ENCODE data around the gene ATP10B.

The ATP10B gene

DNA sequence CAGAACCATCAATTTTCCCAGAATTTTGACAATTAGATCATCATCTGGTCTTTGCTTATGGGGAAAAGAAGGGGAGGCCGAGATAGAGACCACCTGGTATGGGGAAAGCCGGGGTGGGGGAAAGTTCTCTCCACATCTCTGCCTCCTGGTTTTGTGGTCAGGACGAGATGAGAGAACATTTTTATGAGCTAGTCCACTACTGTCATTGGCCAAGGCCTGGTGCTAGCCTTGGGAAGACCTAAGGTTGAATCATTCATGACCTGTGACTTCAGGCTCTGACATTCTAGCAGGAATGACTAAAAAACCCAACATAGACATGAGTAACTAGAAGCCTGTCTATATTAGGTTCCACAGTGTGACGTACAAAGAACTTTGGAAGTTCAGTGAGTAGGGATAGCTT lies 295.2 kb downstream of the ATP10B start:
- DNase-seq (ENCODE audit: low read depth in 1 of 2, low spot score in 1 of 2): no peak

DNA sequence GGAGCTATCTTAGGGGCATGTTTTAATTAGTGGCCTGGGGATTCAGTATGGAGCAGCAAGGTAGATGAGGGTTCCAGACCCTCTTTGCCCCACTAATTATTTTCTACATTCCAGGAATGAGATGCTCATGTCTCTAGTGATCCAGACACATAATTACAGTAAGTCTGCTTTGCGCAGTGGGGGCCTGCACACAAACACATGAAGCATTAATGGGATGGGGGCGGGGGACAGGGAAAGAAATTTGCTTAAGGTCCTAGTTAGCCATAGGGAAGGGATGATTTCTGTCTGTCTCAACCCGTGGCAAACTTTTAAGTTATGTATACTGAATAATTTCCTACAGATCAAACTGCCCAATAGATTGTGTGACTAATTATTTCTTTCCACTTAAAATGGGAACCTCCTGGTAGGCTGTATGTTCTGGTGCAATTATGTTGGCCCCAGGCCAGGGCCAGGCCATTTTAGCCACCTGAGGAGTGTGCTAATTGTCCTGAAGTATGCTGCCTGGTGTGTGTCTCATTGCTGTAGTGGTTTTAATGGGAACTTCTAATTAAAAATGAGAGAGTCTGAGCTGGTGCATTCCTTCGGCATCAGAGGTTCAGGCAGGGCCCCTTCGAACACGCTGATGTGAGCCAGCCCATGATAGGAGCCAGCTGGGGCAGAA lies 295.9 kb downstream of the ATP10B start:
- DNase-seq (ENCODE audit: low read depth in 1 of 2, low spot score in 1 of 2): no peak

DNA sequence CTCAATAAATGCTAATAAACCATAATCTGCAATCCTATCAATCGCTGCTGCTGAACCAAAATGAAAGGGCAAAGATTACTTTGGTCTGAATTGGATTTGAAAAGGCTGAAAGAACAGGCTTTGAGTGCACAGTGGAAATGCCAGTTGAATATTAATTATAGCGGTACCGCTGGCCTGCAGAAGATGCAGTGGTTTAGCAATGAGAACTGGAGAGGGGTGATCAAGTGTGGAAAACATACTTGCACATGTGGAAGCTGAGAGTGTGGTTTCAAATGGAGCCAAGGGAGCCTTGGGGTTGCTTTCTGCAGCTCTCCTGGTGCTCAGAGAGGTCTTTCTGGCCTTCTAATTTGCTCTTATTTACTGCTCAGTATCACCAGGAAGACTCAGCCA lies 296.4 kb downstream of the ATP10B start:
- DNase-seq (ENCODE audit: low read depth in 1 of 2, low spot score in 1 of 2): no peak

DNA sequence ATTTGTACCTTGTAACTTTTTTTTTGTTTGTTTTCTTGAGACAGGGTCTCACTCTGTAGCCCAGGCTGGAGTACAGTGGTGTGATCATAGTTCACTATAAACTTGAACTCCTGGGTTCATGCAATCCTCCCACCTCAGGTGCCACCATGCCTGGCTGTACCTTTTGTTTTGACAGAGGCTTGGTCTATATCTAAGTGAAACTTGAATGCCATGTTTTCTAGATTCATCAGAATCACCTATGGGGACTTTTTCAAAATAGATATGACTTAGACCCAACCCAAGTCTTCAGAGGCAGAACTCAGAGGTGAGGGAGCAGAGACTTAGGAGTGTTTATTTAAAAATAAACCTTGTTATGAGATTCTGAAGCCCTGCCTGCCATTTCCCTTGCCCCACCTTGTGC lies 301.9 kb downstream of the ATP10B start:
- DNase-seq (ENCODE audit: low read depth in 1 of 2, low spot score in 1 of 2): no peak

DNA sequence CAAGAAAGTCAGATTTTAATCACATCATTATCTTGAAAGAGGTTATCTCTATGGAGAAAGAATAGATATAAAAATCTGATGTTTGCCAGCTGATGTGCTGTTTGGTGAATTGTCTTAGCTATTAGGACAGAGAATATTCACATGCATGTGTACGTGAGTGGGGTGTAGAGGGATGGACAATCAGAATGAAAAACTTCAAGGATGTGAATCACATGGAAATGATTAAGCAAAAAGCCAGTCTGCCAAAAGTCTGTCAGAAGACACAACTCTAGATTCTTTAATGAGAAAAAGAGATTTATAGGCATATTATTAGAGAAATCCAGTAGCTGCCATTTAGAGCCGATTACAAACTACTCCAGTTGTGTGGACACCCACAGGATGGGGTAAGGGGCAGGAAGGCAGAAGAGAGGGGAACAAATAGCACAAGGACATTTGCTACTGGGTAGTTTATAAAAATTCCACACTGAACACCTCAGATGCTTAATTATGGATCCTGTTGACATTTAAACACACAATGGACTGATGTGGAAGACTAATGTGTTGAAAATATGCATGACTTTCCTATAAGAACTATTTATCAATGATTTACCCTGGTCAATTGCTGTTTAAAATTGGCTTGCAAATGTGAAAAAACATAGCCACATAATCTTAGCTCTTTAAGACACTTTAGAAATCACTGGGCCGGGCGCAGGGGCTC lies 302.9 kb downstream of the ATP10B start:
- no peak for DNase-seq (ENCODE audit: low read depth in 1 of 2, low spot score in 1 of 2)

DNA sequence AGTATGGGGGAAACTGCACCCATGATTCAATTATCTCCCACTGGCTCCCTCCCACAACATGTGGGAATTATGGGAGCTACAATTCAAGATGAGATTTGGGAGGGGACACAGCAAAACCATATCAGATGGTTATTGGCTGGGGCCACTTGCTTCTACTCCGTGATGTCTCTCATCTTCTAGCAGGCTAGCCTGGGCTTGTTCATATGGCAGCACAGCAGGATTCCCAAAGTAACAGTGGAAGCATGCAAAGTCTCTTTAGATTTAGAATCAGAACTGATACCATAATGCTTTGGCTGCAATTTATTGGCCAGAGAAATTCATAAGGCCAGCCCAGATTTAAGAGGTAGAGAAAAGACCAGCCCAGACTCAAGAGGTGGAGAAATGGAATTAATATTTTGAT lies 304.1 kb downstream of the ATP10B start:
- DNase-seq (ENCODE audit: low read depth in 1 of 2, low spot score in 1 of 2): no peak

DNA sequence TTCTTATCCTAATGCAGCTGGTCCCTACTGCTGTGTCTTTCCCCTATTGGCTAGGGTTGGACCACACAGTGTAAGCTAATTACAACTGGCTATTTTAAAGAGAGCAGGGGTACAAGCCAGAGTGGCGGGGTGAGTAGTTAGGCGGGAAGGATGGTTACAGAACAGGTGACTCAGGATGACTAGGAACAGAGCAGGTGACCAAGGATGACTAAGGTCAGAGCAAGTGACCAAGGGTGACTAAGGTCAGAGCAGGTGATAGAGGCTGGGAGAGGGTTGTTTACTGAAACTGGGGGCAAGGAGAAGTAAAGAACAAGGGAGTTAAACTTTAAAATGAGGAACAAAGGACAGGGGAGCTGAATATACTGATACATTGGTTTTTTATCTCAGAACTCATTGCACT lies 304.9 kb downstream of the ATP10B start:
- no peak for DNase-seq (ENCODE audit: low read depth in 1 of 2, low spot score in 1 of 2)

DNA sequence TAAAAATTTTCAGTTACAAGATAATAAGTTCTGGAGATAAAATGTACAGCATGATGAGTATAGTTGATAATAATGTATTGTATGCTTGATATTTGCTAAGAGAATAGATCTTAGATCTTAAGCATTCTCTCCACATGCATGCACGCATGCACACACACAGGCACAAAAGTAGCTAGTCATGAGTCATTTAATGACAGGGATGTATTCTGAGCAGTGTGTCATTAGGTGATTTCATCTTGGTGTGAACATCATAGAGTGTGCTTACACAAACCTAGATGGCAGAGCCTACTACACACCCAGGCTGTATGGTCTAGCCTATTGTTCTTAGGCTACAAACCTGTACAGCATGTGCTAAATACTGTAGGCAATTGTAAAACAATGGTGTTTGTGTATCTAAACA lies 306.2 kb downstream of the ATP10B start:
- no peak for DNase-seq (ENCODE audit: low read depth in 1 of 2, low spot score in 1 of 2)

DNA sequence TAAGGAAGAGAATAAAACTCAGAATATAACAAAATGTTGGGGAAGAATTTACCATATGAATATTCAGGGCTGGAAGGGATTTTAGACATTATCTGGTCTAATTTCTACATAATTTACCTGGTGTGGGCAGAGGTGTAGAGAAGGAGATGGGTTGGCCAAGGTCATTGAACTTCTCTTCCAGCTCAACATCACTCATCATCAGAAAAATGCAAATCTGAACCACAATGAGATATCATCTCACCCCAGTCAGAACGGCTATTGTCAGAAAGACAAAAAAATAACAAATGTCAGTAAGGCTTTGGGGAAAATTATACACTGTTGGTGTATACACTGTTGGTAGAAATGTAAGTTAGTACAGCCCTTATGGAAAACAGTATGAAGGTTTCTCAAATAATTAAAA lies 308.6 kb downstream of the ATP10B start:
- no peak for DNase-seq (ENCODE audit: low read depth in 1 of 2, low spot score in 1 of 2)

DNA sequence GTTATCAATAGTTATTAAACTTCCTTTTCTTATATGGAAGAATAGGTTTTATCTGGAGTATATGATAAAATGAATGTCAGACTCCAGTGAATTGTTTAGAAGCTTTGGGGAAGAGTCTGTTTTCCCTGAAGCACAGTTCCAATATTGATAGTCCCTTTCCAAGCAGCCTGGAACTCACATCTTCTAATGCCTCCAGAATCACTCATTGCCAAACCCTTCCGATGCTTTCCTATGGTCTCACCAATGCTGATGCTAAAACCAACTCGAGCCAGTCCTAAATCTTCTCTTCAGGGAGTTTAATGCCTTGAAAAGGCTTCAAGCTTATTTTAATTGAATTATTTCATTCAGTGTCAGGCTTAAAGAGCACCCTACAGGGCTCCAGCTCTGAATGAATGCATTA lies 309.2 kb downstream of the ATP10B start:
- no peak for DNase-seq (ENCODE audit: low read depth in 1 of 2, low spot score in 1 of 2)

DNA sequence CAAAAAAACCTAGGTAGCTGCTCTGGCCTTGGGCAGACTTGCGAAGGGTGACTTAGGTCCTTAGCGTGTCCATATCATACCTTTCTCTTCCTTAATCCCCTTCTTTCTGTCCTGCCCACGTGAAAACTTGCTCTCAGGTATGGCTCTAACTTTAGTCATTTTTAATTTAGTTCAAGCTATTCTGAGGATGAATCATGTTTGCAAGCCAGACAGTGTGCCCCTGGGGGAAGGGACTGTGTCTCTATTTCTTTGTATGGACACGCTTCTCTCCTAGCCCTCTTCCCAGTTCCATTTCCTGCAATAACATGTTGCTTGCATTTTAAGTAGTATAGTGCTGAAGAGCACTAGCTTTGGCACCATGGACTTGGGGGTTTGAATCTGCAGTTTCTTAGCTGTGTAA lies 309.7 kb downstream of the ATP10B start:
- no peak for DNase-seq (ENCODE audit: low read depth in 1 of 2, low spot score in 1 of 2)

DNA sequence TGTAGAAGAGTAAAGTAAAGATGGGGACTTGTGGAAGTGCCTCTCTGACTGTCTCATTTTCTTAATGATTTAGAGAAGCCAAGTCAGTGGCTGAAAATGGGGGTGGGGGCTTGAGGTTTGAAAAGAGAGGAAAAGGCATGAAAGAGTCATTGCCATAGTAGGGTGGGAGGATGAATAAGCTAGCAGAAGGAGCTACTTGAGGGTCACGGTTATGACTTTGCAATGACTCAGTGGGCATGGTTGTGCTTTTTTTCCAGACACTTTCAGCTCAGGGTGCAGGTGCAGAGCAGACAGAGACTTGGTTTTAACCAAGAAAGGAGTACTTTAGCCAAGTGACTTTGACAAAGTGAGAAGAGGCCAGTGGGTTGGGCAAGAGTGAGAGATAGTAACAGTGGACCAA lies 312.6 kb downstream of the ATP10B start:
- peak; percentile 1 to 71 for DNase-seq (ENCODE audit: low read depth in 1 of 2, low spot score in 1 of 2)

DNA sequence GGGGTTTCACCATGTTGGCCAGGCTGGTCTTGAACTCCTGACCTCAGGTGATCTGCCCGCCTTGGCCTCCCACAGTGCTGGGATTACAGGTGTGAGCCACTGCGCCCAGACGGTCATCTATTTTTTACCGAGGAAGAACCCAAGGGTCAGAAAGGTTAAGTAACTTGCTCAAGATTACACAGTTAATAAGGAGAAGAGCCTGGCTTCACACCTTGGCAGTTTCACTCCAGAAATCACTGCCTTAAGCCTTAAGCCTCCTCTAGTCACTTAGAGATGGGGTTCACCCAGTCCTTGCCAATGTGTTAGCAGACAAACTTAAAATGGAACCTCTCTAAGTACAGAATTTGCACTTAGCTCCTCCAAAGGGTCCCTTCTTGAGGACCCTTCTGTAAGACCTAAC lies 314.1 kb downstream of the ATP10B start:
- DNase-seq (ENCODE audit: low read depth in 1 of 2, low spot score in 1 of 2): no peak

DNA sequence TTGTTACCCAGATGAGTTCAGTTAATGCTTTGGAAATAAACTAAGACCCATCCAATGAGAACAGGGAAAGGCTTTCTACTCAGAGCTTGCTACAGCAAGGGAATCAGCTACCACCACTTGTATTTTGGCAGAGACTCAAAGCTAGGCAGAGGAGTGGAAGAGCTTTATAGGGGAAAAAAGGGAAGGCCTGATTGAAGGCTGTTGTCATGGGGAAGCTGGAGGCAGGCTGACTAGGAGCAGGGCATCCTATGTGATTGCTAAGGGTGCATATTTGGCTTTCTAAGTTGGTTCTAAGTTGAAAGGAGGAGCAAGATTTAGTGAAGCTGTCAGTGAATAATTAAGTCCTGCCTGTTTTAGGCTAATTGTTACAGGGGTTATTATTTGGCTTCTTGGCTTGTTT lies 314.9 kb downstream of the ATP10B start:
- DNase-seq (ENCODE audit: low read depth in 1 of 2, low spot score in 1 of 2): no peak

DNA sequence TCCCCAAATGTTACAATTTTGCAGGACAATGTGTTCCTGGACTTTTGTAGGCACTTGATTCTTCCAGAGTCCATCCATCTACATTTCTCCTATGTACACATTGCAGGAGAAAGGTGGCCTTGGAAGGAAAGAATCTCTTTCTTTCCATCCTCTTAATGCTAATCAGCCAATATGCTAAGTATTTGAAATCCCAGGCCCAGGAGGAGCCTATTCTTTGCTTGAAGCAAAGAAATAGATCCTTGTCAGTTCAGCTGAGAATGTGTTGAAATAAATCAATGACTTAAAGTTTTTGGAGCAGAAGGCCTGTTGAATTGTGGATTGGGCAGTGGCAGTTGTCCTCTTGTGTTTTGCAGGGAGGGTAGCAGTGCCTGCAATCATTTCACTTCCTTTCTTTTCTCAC lies 317.1 kb downstream of the ATP10B start:
- DNase-seq (ENCODE audit: low read depth in 1 of 2, low spot score in 1 of 2): no peak

DNA sequence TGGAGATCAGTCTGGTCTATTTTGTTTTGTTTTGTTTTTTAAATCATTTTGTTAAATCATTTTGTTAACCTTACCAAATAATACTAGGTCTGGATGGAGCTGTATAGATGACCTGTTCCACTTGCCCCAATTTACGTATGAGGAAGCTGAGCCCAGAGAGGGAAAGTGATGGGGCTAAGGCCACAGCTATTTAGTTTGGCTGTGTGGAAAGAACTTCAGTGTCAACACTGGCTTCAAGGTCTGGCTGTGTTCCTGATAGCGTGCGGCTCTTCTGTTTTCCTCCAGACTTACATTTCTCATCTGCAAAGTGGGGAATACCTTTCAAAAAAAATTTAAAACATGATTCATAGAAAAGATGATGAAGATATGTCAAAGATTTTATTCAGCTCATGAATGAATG lies 317.9 kb downstream of the ATP10B start:
- DNase-seq (ENCODE audit: low read depth in 1 of 2, low spot score in 1 of 2): no peak

DNA sequence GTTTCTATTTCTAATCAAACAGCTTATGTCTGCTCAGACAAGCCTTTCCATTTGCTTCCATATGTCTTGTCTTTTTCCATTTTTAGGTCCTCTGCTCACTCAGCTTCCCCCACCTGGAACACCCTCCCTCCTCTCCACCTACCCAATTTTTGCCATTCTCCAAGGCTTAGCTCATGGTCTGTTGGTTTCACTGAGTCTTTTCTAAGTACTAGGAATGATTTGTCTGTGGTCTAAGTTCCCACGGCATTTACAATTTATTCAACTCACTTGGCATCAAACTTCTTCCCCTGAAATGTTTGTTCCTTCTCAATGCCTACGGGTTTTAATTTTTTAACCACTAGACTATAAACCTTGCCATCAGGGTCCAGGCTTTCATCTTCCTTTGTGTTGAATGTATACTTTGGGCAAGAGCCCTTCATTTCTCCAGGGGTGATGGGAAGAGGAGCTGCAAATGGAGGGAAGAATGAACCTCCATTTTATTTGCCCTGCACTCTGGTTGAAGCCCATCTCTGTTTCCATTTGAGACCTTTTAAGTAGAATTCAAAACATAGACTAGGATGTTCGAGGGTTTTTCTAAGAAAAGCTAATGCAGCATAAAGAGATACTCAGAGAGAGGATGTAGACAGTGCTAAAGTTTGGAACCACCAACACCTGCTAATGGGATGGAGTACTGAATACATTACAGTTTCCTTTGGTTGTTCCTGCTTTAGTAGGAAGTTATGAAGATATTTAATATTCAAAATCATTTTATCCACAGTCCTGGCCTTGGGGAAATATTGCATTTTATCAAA lies 326.3 kb downstream of the ATP10B start:
- DNase-seq (ENCODE audit: low read depth in 1 of 2, low spot score in 1 of 2): no peak

DNA sequence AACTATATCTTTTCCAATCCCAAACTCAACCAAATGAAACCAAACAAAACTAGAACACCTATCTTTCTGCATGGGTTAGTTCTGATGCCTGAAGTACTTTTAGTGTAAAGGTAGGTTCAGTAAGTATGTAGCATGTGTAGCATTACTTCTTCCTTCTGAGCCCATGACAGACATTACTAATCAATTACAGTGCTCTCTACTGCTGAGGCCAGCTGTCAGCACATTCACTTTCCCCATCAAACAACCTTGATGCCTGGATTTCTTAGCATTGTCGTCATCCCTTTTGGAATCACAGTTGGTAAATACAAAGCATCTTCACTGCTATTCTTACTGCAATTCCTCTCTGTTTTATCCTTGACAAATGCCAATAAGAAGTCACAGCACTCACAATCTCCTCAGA lies 327.2 kb downstream of the ATP10B start:
- DNase-seq (ENCODE audit: low read depth in 1 of 2, low spot score in 1 of 2): no peak

DNA sequence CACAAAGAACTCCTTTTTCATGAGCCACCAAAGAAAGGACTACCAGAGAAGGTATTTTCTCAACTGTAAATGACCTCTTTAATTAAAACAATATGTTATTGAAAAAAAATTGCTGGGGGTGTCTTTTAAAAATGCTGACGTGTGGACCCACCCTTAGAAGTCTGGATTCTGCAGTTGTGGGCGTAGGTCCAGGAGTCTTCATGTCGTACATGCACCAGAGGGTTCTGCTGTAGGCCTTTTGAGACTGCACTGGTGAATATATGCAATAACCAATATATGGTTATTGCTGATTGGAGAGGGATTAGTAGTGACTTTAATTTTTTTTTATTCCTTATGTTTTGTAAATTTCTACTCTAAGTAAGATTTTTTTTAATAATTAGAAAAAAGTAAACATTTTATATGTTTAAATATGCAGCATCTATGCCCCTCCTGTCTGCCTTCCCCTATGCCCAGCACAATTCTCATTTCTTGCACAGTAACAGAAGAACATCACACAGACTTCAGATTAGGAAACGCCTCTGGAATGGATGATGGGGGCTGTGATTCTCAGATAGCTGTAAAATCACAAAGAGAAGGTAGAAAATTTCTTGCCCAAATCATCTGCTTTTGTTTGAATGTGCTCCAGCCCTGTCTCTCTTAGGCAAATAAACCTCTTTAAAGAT lies 328.4 kb downstream of the ATP10B start:
- DNase-seq (ENCODE audit: low read depth in 1 of 2, low spot score in 1 of 2): no peak

DNA sequence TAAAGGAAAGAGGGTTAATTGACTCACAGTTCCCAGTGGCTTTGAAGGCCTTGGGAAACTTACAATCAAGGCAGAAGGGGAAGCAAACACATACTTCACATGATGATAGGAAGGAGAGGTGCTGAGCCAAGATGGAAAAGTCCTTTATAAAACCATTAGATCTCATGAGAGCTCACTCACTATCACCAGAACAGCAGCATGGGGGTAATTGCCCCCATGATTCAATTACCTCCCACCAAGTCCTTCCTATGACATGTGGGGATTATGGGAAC lies 330.7 kb downstream of the ATP10B start:
- no peak for DNase-seq (ENCODE audit: low read depth in 1 of 2, low spot score in 1 of 2)

DNA sequence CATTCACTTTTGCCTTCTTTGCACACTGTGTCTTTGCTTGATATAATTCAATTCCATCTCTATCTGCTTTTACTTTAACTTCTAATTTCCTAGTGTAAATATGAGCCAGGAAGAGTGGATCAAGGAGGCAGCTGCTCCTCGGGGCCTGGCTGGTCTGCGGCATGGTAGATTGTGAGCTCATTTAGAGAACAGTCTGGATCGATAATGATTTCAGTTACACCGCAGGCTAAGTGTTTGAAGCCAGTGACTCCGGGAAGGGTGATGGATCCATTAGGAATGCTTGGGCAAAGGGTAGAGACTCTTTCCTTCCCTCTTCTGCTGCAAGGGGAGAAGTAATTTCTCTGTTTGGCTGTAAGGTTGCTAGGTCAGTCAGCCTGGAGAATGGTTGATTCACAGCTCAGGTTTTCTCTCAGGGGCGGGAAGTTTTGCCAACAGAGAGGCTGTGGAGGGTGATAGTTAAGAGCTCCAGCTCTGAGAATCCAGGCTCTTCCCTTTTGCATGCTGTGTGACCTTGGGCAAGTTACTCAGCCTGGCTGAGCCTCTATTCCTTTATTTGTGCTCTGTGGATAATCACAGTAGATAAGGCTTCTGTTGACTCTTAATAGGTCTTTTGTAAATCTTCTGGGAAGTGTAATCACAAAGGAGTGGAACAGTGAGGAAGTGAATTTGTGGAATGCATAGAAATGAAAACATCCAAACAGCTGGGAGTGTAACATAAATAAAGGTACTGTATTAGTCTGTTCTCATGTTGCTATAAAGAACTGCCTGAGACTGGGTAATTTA lies 331.2 kb downstream of the ATP10B start:
- DNase-seq (ENCODE audit: low read depth in 1 of 2, low spot score in 1 of 2): no peak
